Spleen (tissue), 11 donors: Measurements from ENCODE around the gene BTN1A1. TPM values are rescaled to one million over a fixed set of nuclear protein-coding genes. Genes with fewer than 3 reads are reported as not detected.

ENCODE experiments used
- DNase-seq: peaks from one replicate; pipeline ENCODE4 v3.0.0-alpha.2; 2020
- H3K27ac ChIP-seq, 8 donors: fragments of 200-600 bp; sonication (generic) in 7 of 8; 1 replicate in 4 of 8; 2 replicates in 4 of 8; pipeline versions ENCODE4 v1.5.0 to v1.8.0; 2016 to 2021; ENCODE audit warnings: inconsistent platforms in 4 of 8, mild to moderate bottlenecking in 4 of 8, moderate library complexity in 1 of 8
- H3K27me3 ChIP-seq, 7 donors: fragments of 200-600 bp; sonication (generic) in 6 of 7; replicated peaks in 1 of 7; 1 replicate in 4 of 7; 2 replicates in 3 of 7; pipeline versions ENCODE4 v1.5.0 to v1.8.0; 2016 to 2021; ENCODE audit warnings: inconsistent platforms in 3 of 7, mild to moderate bottlenecking in 1 of 7
- H3K36me3 ChIP-seq, 6 donors: fragments of 200-600 bp; sonication (generic) in 5 of 6; 1 replicate in 4 of 6; 2 replicates in 2 of 6; pipeline versions ENCODE4 v1.5.0 to v1.8.0; 2016 to 2021; ENCODE audit warnings: inconsistent platforms in 2 of 6
- H3K4me1 ChIP-seq, 6 donors: fragments of 200-600 bp; sonication (generic) in 5 of 6; 1 replicate in 3 of 6; 2 replicates in 3 of 6; pipeline versions ENCODE4 v1.5.0 to v1.8.0; 2016 to 2021; ENCODE audit warnings: inconsistent platforms in 3 of 6
- H3K4me3 ChIP-seq, 8 donors: fragments of 200-600 bp; sonication (generic) in 7 of 8; 1 replicate in 4 of 8; 2 replicates in 4 of 8; pipeline versions ENCODE4 v1.5.0 to v1.8.0; 2016 to 2021; ENCODE audit warnings: inconsistent platforms in 4 of 8, mild to moderate bottlenecking in 4 of 8, moderate library complexity in 2 of 8
- H3K9me3 ChIP-seq, 8 donors: fragments of 200-600 bp; sonication (generic) in 7 of 8; 1 replicate in 4 of 8; 2 replicates in 4 of 8; pipeline versions ENCODE4 v1.5.0 to v1.8.0; 2016 to 2021; ENCODE audit warnings: inconsistent platforms in 4 of 8
- CTCF ChIP-seq, 11 experiments: fragments of 200-600 bp in 7 of 11; fragments of 450-650 bp in 4 of 11; sonication (generic) in 4 of 11; IDR thresholded peaks in 8 of 11; conservative IDR thresholded peaks in 3 of 11; 1 replicate in 7 of 11; 2 replicates in 4 of 11; pipeline versions ENCODE4 v1.4.0 to v1.8.0; 2016 to 2021; ENCODE audit warnings: antibody characterized with exemption in 11 of 11, inconsistent platforms in 4 of 11, mild to moderate bottlenecking in 1 of 11
- POLR2A ChIP-seq, 3 donors: fragments of 450-650 bp; IDR thresholded peaks; one replicate each; pipeline ENCODE4 v1.5.1; 2017; ENCODE audit warnings: antibody characterized with exemption in 3 of 3, mild to moderate bottlenecking in 1 of 3
- POLR2AphosphoS5 ChIP-seq, 3 donors: sonication (generic); formaldehyde crosslinking; IDR thresholded peaks; one replicate each; pipeline ENCODE4 v1.5.1; 2017; ENCODE audit warnings: antibody characterized with exemption in 3 of 3
- WGBS, 5 donors: extraction: QIAGEN DNeasy Blood & Tissue Kit in 3 of 5; methylation state at CpG; one replicate each; pipeline versions ENCODE4 v1.1.5 to v1.1.7; 2013 to 2018; 5-methylcytosine and 5-hydroxymethylcytosine counted together
- intact Hi-C: fragments of 100-400 bp; cut with DNase I; formaldehyde crosslinking; loops from one replicate; pipeline ENCODE4 v1.15.0; 2023; ENCODE audit warnings: low total_unique reads
- polyA plus RNA-seq, 3 donors: library from polyadenylated mRNA; stranded (reverse); fragments of 200-250 nt; gene quantifications; one replicate each; pipeline ENCODE4 v1.2.1, GENCODE V29; 2013
- total RNA-seq, 7 donors: library from RNA; depleted of rRNA in 3 of 7; stranded (reverse); fragments of >200 nt in 3 of 7; fragmentation: NEBNext Ultra II Directional in 4 of 7; extraction: Animal tissue kit (Norgen Biotek cat#: 25700) in 4 of 7; gene quantifications; one replicate each; pipeline versions ENCODE4 v1.1.0 to v1.2.1, GENCODE V29; 2016 to 2021
- donor health status: healthy with polysubstance abuse.
- donor health status: DM: no; HTN: no; CAD: no; lungs with moderate emphysema.
- donor health status: DM: no; HTN: no; CAD: no.
- donor health status: Bipolar disorder and iron deficiency.
- donor health status: healthy.
- donor health status: DM: no; HTN: no; CAD: no.
- donor health status: DM: yes; HTN: yes; CAD: no.

BTN1A1 gene
- total and polyA plus RNA-seq, 10 donors, result 0.23 to 1.1 (median 0.35) TPM

- WGBS, 5 donors, result 82 to 91% (median 87%) methylated on average over 6 of the region's 6 CpGs
- Histone ChIP-seq H3K4me3 (no peak overlapping the region), H3K4me1 (peaks cover 17 to 66% (median 46%) of the 10 kb centered on the region in 6 donors), H3K27me3 (no peaks in the 10 kb centered on the region), H3K27ac (peak overlapping the region in 3 of 8 donors; percentile 91 to 97 (median 95)), H3K9me3 (no peaks in the 10 kb centered on the region), H3K36me3 (peaks cover 0 to 2% (median 0%) of the 10 kb centered on the region in 6 donors)
- intact Hi-C loops, result loop anchor here (10.0 kb wide), 1 partner anchor 90 kb away; the partner anchor contains the start of gene BTN3A3
- DNase-seq, result no peak
- TF ChIP-seq POLR2AphosphoS5 (IDR thresholded peaks at IDR 0.05) (no peak), CTCF (IDR thresholded peaks at IDR 0.05 in 8 of 11, conservative IDR thresholded peaks at IDR 0.05 in 3 of 11) (no peak), POLR2A (IDR thresholded peaks at IDR 0.05) (no peak)
Measured at GRCh38 chr6:26534681-26535465, 34.8 kb downstream of the BTN1A1 start.

DNA sequence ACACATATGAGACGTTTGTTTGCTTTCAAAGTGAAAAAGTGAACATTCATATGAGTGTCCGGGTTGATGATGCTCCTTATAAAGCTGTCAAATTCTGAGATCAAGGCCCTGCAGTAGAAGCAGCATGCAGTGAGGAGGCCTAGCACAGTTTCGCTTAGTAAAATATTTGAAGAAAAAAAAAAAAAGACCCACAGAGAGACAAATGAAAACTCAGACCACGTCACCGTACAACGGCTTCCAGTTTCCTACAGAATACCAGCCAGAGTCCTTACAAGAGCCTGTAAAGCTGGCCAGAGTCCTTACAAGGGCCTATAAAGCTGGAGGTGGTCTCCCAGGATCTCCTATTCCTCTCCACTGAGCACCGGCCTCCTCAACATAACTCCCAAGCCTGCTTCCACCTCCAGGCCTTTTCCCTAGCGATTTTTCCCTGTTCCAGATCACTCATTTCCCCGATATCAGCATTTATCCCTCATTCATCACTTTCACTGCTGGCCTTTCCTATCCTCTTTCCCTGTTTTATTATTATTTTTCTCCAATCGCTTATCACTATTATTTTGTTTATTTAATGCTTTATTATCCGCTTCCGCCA is 36.6 kb downstream of the BTN1A1 start:
- no peak for DNase-seq
- TF ChIP-seq POLR2A (IDR thresholded peaks at IDR 0.05) (no peak), CTCF (IDR thresholded peaks at IDR 0.05 in 8 of 11, conservative IDR thresholded peaks at IDR 0.05 in 3 of 11) (no peak), POLR2AphosphoS5 (IDR thresholded peaks at IDR 0.05) (no peak)
- no peaks in the 10 kb centered on the region for H3K27me3 ChIP-seq
- intact Hi-C loops, result loop anchor here (10.0 kb wide), 1 partner anchor 92 kb away; the partner anchor contains the start of gene BTN3A3
- H3K36me3 ChIP-seq, result peaks cover 0 to 17% (median 0%) of the 10 kb centered on the region in 6 donors
- no peaks in the 10 kb centered on the region for H3K9me3 ChIP-seq
- peak overlapping the region; percentile 71 to 87 (median 84) for H3K4me3 ChIP-seq
- peak overlapping the region; percentile 91 to 98 (median 96) for H3K27ac ChIP-seq
- H3K4me1 ChIP-seq, result peaks cover 18 to 84% (median 60%) of the 10 kb centered on the region in 6 donors
- WGBS, 5 donors, result 5 to 10% (median 7%) methylated on average over 12 of the region's 12 CpGs

DNA sequence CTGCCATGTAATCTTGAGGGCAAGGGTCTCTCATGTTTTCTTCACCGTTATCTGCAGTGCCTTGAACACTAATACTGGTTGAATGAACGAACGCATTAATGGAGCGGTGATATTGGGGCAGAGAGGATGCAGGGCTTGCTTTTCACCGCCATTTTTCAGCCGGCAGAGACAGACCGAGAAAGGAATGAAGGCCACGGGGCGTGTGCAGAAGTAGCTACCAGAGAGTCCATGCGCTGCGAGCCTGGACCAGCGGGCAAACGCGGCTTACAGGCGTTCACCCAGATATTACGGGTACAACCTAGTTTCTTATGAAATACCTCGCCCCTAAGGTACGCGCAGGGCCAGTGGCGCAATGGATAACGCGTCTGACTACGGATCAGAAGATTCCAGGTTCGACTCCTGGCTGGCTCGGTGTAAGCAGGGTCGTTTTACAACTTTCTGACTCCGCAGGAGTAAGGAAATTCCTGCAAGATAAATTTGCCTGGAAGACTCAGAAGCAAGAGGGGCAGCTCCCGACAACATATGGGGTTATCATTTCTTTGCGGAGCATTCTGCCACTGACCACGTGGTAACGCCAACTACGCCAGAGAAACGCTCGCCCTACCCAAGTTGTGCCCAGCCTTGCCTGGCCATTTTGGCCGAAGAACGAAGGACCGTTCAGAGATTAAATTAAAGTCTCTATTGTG is 37.2 kb downstream of the BTN1A1 start:
- peak; percentile 94 for DNase-seq
- H3K36me3 ChIP-seq, result peaks cover 0 to 19% (median 0%) of the 10 kb centered on the region in 6 donors
- H3K4me1 ChIP-seq, result peaks cover 14 to 84% (median 55%) of the 10 kb centered on the region in 6 donors
- H3K27me3 ChIP-seq, result no peaks in the 10 kb centered on the region
- TF ChIP-seq POLR2A (IDR thresholded peaks at IDR 0.05), result no peak
- peak in 1 of 11 experiments; percentile 4 for TF ChIP-seq CTCF (IDR thresholded peaks at IDR 0.05 in 8 of 11, conservative IDR thresholded peaks at IDR 0.05 in 3 of 11)
- peak; percentile 41 to 83 (median 77) for TF ChIP-seq POLR2AphosphoS5 (IDR thresholded peaks at IDR 0.05)
- H3K27ac ChIP-seq, result peak overlapping the region; percentile 91 to 98 (median 96)
- 0% methylated on average over 22 to 37 of the region's 37 CpGs for WGBS, 5 donors
- H3K4me3 ChIP-seq, result peak overlapping the region; percentile 71 to 87 (median 84)
- intact Hi-C loops, result loop anchor here (10.0 kb wide), 1 partner anchor 93 kb away; the partner anchor contains the start of gene BTN3A3
- H3K9me3 ChIP-seq, result no peaks in the 10 kb centered on the region
